ENCODE measurements around the gene KIF13A.

The KIF13A gene

DNA sequence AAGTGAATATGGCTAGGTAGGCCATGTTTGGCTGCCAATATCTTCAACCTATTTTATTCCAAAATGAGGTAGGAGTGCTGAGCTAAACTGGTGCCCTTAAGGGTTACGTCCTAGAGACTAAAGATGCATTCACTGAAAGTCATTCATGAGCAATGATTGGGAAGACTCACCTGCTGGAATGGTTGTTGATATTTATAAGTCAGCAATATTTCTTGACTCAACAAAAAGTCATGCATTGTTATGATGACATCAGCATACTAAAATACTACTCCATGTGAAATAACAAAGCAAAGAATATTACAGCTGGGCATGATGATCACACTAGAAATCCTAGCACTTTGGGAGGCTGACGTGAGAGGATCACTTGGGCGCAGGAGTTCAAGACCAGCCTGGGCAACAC lies 263.1 kb downstream of the KIF13A start:
- no peak for DNase-seq (ENCODE audit: low read depth in 2 of 2)

DNA sequence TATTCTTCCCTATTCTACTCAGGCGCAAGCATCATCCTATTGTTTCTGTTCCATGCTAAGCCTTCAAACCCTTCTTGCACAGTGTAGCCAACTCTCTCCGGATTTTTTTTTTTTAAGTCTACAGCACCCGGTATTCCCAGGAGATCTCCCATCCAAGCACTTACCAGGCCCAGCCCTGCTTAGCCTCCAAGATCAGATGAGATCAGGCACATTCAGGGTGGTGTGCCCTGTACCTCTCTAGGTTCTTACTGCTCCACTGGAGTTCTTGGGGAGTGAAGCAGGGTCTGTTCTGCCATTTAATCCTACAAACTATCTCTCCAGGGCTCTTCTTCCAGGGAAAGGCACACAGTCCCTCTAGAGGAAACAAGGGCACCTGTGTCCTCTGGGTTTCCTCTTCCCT lies 265.8 kb downstream of the KIF13A start:
- no peak for DNase-seq (ENCODE audit: low read depth in 2 of 2)

DNA sequence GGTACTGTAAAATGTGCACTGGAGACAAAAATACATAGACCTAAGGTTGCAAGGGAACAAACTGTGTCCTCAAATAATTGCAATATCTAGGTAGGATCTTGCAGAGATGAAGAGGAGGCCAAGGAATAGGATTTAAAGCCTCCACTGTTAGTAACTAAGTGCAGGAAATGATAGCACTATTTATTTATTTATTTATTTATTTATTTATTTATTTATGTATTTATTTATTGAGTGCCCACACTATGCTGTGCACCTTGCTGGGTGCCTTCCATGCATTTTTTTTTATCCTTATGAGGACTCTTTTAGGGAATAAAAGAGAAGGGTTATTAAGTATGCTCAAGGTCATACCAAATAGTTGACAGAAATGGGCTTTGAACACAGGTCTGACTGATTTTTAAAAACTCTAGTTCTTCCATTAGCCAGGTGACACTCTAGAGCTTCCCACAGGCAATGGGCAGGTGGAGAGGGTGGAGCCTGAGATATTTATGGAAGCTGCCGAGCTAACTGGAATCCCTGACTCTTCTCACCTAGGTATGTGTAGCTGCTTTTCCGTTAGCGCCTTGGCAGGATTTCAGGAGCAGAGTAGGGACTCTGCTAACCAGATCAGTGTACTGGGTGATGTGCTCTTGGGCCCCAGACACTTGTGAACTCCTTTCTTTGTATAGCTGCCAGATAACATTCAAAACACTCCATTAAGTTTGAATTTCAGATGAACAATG lies 268.0 kb downstream of the KIF13A start:
- DNase-seq (ENCODE audit: low read depth in 2 of 2), result no peak

DNA sequence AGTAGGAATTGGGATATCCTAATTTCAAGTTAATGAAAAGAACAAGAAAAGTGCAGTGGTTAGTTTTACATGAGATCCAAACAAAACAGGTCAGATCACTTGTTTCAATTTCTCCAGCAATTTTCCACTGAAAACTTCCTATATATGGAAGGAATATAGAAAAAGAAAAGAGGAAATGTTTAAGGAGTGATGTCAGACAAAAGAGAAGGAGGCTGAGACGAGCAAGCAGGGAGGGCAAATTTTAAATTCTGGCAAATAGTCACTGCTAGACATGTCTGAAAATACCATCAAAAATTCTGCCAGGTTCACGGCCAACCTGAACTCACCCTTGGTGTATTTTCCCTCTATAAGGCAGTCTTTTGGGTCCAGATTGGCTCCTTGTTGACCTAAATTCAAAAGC lies 271.2 kb downstream of the KIF13A start:
- DNase-seq (ENCODE audit: low read depth in 2 of 2), result no peak

DNA sequence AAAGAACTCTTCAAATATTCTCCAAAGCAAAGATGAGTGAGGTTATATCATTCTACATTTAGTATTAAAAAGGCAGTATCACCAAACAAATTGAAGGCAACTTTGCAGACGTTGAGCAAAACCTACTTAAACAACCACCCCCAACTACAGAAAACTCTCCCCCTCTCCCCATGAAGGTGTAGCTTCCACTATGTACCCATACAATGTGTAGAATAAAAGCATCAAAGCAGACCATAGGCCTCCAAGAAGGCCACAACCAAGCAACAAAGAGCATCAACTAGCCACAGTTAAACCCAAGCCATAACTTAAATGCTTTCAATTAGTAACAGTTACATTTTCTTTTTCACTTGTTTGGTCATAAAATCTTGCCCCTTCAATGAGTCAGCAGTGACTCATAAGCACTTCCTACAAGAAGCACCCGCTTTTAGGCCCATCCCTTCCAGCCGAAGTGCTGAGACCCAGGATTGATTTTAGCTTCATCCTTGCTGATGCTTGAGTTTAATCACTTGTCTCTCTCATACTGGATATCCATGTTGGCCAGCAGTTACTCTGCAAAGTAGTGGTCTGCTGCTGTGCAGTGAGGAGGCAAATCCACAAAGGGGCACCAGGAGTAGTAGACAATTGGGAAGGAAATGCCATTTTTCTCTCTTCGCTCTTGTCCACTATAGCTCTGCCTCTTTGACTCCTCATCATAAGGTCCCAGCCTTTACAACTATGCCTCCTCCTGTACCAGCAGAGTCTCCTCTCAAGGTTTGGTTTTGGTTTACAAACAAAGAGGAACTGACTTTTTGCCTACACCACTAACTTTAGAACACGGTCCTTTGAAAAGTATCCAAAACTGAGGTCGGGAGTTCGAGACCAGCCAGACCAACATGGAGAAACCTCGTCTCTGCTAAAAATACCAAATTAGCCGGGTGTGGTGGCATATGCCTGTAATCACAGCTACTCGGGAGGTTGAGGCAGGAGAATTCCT lies 272.3 kb downstream of the KIF13A start:
- DNase-seq (ENCODE audit: low read depth in 2 of 2), result no peak

DNA sequence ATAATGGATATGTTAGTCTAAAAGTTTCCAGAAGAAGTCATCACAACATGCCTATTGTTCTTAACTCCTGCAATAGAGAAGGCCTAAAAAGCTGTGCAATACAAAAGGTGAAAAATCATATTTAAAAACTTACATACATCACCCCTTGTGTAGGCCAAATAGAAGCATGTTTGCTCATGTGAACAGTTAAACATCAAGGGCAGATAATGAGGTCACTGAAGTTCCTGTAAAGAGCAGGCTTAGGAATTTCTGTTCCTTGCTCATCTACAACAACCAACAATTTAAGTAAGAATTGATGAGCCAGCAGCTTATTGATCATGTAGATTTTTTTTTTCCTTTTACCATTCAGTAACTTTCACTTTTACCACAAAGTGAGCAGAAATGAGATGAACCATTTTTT lies 273.3 kb downstream of the KIF13A start:
- DNase-seq (ENCODE audit: low read depth in 2 of 2), result no peak

DNA sequence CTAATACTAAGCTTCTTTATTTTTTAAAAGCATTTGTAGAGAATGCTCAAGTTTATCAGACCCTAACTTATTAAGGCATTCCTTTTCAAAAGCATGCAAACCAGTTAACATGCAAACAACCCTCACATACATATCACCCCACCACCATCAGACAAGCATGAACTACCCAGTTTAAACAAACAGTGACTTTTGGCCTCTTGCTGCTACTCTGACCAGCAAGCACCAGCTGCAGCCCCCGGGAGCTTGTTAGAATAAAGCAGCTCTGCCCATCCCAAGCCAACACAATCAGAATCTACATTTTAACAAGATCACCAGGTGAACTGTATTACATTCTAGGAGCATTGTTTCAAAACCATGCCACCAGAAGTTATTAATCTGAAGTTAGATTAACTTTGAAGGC lies 274.9 kb downstream of the KIF13A start:
- no peak for DNase-seq (ENCODE audit: low read depth in 2 of 2)

DNA sequence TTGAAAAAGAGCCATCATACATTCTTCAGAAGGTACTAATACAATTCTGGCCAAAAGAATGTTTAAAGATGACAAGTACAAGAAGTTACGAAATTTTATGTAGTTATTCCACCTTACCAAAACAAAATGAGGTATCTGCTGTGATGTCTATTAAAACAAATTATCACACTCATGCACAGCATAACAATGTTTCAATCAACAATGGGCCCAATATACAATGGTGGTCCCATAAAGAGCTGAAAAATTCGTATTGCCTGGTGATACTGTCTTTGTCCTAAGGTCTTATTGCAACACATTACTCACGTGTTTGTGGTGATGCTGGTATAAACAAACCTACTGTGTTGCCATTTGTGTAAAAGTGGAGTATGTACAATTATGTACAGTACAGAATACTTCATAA lies 277.1 kb downstream of the KIF13A start:
- no peak for DNase-seq (ENCODE audit: low read depth in 2 of 2)

DNA sequence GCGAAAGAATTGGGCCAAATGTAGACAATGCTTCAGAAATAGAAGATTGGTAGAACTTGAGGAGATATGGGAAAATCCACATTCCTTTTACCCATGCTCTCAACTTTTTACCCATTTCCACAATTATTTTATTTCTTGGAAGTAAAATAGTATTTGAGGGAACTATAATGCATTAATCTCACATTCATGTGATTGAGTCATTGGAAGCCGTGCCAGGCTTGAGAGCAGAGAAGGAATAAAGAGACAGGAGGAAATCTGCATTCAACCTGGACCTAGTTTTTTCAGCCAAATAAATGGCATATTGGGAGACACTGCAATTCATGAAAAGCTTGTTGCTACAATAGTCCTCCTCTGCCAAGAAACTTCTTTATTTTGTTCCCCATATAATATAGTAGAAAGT lies 278.0 kb downstream of the KIF13A start:
- DNase-seq (ENCODE audit: low read depth in 2 of 2), result no peak

Data from stimulated activated CD4-positive, alpha-beta T cell treated with anti-CD3 and anti-CD28 coated beads, Interleukin-1b, Interleukin-23, amount 100 ng/mL, for 4 hours (primary cell).